Renal cortical epithelial cell (primary cell): ENCODE measurements around the gene SLC39A11. TPM values are rescaled to one million over a fixed set of nuclear protein-coding genes. Genes with fewer than 3 reads are reported as not detected.

Experiments used
- DNase-seq: peaks from one replicate; pipeline ENCODE4 v3.0.0-alpha.2; 2011; ENCODE audit warnings: low read depth
- total RNA-seq: library from RNA; depleted of rRNA; stranded (reverse); fragments of >200 nt; gene quantifications from 2 replicates; pipeline ENCODE4 v1.2.3, GENCODE V29; 2014

SLC39A11 gene
- total RNA-seq, 1 donor from 2014 or later: 24.2 TPM

DNA sequence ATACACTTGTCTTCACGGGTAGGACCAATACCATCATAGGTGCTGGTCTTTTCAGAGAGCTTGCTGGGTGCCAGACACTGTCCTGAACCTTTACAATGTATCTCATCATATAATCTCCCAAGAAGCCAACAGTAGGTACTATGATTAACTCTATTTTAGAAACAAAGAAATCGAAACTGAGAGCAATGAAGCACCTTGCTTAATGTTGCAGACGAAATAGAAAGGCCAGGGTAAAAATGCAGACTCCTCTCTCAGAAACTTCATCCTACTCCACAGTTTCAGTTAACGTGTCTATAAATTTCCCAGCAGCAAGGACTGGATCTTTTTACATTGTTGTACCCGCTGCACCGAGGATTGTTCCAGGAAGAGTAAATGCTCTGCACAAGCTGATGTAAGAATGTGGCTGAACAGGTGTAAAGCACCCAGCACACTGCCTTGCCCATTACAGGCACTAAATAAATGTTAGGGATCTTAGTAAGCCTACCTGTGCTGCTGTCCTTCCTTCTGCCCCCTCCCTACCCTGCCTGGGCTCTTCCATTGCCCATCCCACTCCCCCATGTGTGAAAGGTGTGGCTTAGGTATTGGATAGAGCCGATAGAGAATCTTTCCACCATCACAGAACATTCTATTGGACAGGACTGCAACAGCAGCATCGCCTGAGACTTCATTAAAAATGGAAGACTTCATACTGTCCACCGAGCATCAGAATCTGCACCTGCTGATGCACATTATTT is 495.0 kb downstream of the SLC39A11 start:
- DNase-seq: no peak

Other genes with a start within 250 kb of the SLC39A11 start
- 0.25 TPM in 1 of 2 replicates, not detected in the other for gene SSTR2, start 72.3 kb upstream of the SLC39A11 start, total RNA-seq
- gene COG1, start 100.4 kb upstream of the SLC39A11 start, total RNA-seq: 12.0 and 25.2 TPM in 2 replicates
- gene CPSF4L, start 169.2 kb upstream of the SLC39A11 start, total RNA-seq: not detected in 2 replicates
- 26.9 and 70.2 TPM in 2 replicates for gene CDC42EP4, start 219.3 kb upstream of the SLC39A11 start, total RNA-seq